DOHH2 (cell line): ENCODE data around the gene WDR7.

Experiments used
- H3F3A ChIP-seq: fragments of 200-600 bp; sonication (generic), shearing (Covaris generic); 2 replicates; pipeline ENCODE4 v1.6.0; 2016; ENCODE audit warnings: antibody characterized with exemption, mild to moderate bottlenecking; ENCODE audit not compliant: control insufficient read depth, insufficient read depth
- H3K27ac ChIP-seq: fragments of 200-600 bp; sonication (generic); 2 replicates; pipeline ENCODE4 v1.5.1; 2014; ENCODE audit warnings: low read depth, mild to moderate bottlenecking, low read length, moderate library complexity
- H3K27me3 ChIP-seq: fragments of 200-600 bp; sonication (generic); 2 replicates; pipeline ENCODE4 v1.6.1; 2014; ENCODE audit warnings: mild to moderate bottlenecking, low read length, mixed read lengths; ENCODE audit not compliant: control insufficient read depth
- H3K36me3 ChIP-seq: fragments of 200-600 bp; sonication (generic); 2 replicates; pipeline ENCODE4 v1.6.1; 2014; ENCODE audit warnings: mild to moderate bottlenecking, low read length, moderate library complexity, mixed read lengths; ENCODE audit not compliant: control insufficient read depth
- H3K4me1 ChIP-seq: fragments of 200-600 bp; sonication (generic); 2 replicates; pipeline ENCODE4 v1.6.1; 2014; ENCODE audit warnings: mild to moderate bottlenecking, low read length, mixed read lengths; ENCODE audit not compliant: control insufficient read depth
- H3K4me2 ChIP-seq: fragments of 200-600 bp; sonication (generic); 2 replicates; pipeline ENCODE4 v1.6.0; 2014; ENCODE audit warnings: mild to moderate bottlenecking, low read length, moderate library complexity
- H3K4me3 ChIP-seq: fragments of 200-600 bp; sonication (generic); 2 replicates; pipeline ENCODE4 v1.5.1; 2014; ENCODE audit warnings: mild to moderate bottlenecking, low read length, mixed read lengths
- H3K79me2 ChIP-seq: fragments of 200-600 bp; sonication (generic); 2 replicates; pipeline ENCODE4 v1.6.1; 2014; ENCODE audit warnings: mild to moderate bottlenecking, low read length, mixed read lengths; ENCODE audit not compliant: control insufficient read depth
- H3K9me2 ChIP-seq: fragments of 200-600 bp; sonication (generic); replicated peaks from 2 replicates; pipeline ENCODE4 v1.6.1; 2014; ENCODE audit warnings: mild to moderate bottlenecking, low read length, mixed read lengths; ENCODE audit not compliant: control insufficient read depth
- H3K9me3 ChIP-seq: fragments of 200-600 bp; sonication (generic); 2 replicates; pipeline ENCODE4 v1.6.1; 2014; ENCODE audit warnings: antibody characterized with exemption, low read length, mixed read lengths; ENCODE audit not compliant: control insufficient read depth, insufficient read depth
- H4K20me1 ChIP-seq: fragments of 200-600 bp; sonication (generic); 2 replicates; pipeline ENCODE4 v1.6.0; 2014; ENCODE audit warnings: low read depth, mild to moderate bottlenecking, antibody characterized with exemption, low read length, moderate library complexity; ENCODE audit not compliant: control insufficient read depth, insufficient read depth
- EZH2phosphoT487 ChIP-seq: fragments of 200-600 bp; sonication (generic); IDR thresholded peaks from 2 replicates; pipeline ENCODE4 v1.6.1; 2017; ENCODE audit warnings: borderline replicate concordance, mild to moderate bottlenecking, antibody characterized with exemption, low read length, moderate library complexity, mixed read lengths
- TF ChIP-seq, protein P1 (sequence below): fragments of 200-600 bp; sonication (generic); IDR thresholded peaks from one replicate; pipeline ENCODE4 v1.5.1; 2014; ENCODE audit warnings: antibody characterized with exemption, mild to moderate bottlenecking, low read depth, low read length; ENCODE audit not compliant: poor library complexity, severe bottlenecking

Gene WDR7

DNA sequence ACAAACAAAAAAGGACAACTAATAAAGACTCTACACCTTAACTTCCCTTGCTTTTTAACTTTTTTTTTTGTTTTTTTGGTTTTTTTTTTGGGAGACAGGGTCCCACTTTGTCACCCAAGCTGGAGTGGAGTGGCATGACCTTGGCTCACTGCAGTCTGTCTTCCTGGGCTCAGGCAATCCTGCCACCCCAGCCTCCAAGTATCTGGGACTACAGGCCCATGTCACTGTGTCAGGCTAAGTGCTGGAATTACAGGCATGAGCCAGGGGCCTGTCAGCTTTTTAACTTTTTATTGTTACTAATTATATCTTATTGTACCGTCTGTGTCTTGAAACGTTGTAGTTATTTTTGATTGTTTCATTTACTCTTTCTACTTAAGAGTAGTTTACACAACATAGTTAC is 25.5 kb downstream of the WDR7 start:
- no peaks in the 10 kb centered on the region for H3F3A ChIP-seq
- no peaks in the 10 kb centered on the region for H3K4me1 ChIP-seq
- no peak overlapping the region for H3K4me2 ChIP-seq
- TF ChIP-seq EZH2phosphoT487, result no peak
- TF ChIP-seq, protein P1, sequence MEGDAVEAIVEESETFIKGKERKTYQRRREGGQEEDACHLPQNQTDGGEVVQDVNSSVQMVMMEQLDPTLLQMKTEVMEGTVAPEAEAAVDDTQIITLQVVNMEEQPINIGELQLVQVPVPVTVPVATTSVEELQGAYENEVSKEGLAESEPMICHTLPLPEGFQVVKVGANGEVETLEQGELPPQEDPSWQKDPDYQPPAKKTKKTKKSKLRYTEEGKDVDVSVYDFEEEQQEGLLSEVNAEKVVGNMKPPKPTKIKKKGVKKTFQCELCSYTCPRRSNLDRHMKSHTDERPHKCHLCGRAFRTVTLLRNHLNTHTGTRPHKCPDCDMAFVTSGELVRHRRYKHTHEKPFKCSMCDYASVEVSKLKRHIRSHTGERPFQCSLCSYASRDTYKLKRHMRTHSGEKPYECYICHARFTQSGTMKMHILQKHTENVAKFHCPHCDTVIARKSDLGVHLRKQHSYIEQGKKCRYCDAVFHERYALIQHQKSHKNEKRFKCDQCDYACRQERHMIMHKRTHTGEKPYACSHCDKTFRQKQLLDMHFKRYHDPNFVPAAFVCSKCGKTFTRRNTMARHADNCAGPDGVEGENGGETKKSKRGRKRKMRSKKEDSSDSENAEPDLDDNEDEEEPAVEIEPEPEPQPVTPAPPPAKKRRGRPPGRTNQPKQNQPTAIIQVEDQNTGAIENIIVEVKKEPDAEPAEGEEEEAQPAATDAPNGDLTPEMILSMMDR, result no peak
- no peaks in the 10 kb centered on the region for H3K9me2 ChIP-seq
- H3K27me3 ChIP-seq, result no peaks in the 10 kb centered on the region
- H3K27ac ChIP-seq, result no peak overlapping the region
- H4K20me1 ChIP-seq, result no peaks in the 10 kb centered on the region
- no peaks in the 10 kb centered on the region for H3K36me3 ChIP-seq
- H3K4me3 ChIP-seq, result no peak overlapping the region
- no peaks in the 10 kb centered on the region for H3K9me3 ChIP-seq
- H3K79me2 ChIP-seq, result peaks cover 2% of the 10 kb centered on the region; the same call in 1 of the 2 replicates

DNA sequence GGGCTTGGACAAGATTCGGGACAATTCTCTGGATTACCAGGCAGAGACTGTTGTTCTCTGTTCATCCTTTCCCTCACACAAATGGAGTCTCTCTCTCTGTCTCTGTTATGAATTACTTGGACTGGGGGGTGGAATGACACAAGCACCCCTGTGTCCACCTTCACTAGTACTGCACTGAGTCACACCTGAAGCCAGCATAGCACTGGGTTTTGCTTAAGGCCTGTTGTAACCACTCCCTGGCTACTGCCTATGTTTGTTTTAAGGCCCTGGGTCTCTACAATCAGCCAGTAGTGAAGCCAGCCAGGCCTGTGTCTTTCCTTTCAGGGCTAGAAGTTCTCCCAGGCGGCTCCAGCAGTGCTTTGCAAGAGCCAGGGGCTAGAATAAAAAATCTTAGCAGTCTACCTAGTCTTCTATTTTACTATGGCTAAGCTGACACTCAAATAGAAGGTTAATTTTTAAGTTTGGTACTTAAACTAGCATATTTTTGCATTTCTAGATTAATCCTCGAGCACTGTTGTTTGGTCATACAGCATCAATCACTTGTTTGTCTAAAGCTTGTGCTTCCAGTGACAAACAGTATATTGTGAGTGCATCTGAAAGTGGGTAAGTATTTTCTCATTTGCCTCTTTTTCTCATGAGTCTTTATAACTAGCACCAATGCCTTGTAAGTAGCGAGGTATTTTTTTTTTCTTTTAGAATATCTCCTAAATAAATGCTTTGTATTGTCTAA is 27.8 kb downstream of the WDR7 start:
- no peaks in the 10 kb centered on the region for H3K9me2 ChIP-seq
- no peaks in the 10 kb centered on the region for H3K4me1 ChIP-seq
- TF ChIP-seq, protein P1, result no peak
- no peak for TF ChIP-seq EZH2phosphoT487
- H3K9me3 ChIP-seq, result no peaks in the 10 kb centered on the region
- no peaks in the 10 kb centered on the region for H3K36me3 ChIP-seq
- no peak overlapping the region for H3K27ac ChIP-seq
- H3F3A ChIP-seq, result no peaks in the 10 kb centered on the region
- no peaks in the 10 kb centered on the region for H4K20me1 ChIP-seq
- no peak overlapping the region for H3K4me3 ChIP-seq
- no peaks in the 10 kb centered on the region for H3K27me3 ChIP-seq
- no peak overlapping the region for H3K4me2 ChIP-seq
- H3K79me2 ChIP-seq, result no peaks in the 10 kb centered on the region

DNA sequence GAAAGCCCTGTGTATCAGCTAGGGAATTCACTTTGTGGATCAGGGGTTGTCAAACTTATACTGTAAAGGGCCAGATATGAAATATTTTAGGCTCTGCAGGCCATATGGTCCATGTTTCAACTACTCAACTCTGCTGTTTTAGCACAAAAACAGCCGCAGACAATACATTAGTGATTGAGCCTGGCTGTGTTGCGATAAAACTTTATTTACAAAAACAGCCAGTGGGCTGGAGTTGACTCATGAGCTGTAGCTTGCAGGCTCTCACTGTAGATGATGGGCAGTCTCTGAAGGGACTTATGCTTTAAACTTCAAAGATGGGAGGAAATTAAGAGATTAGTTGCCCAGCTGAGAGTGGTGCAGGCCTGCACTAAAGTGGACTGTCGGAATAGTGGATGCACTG is 33.1 kb downstream of the WDR7 start:
- no peaks in the 10 kb centered on the region for H3K9me3 ChIP-seq
- no peaks in the 10 kb centered on the region for H4K20me1 ChIP-seq
- no peaks in the 10 kb centered on the region for H3K79me2 ChIP-seq
- H3K4me2 ChIP-seq, result no peak overlapping the region
- no peak overlapping the region for H3K4me3 ChIP-seq
- TF ChIP-seq EZH2phosphoT487, result no peak
- TF ChIP-seq, protein P1, result no peak
- H3F3A ChIP-seq, result no peaks in the 10 kb centered on the region
- H3K9me2 ChIP-seq, result no peaks in the 10 kb centered on the region
- no peaks in the 10 kb centered on the region for H3K27me3 ChIP-seq
- no peak overlapping the region for H3K27ac ChIP-seq
- H3K36me3 ChIP-seq, result no peaks in the 10 kb centered on the region
- H3K4me1 ChIP-seq, result no peaks in the 10 kb centered on the region
